Panc1 (cell line): ENCODE measurements around the gene PGLYRP2. TPM values are rescaled to one million over a fixed set of nuclear protein-coding genes. Genes with fewer than 3 reads are reported as not detected.

Experiments used
- ATAC-seq: fragments of 200-7000 bp; cut with Tn5 transposase; 2 replicates; pipeline ENCODE4 v1.9.1; 2020; ENCODE audit warnings: mild to moderate bottlenecking, moderate library complexity
- BruUV-seq: library from RNA; stranded (reverse); fragments of 400-500 nt; replicated peaks from 2 replicates; lab custom pipeline; 2021; lab: Mats Ljungman, UMichigan
- CTCF ChIA-PET: fragments of 300-600 bp; sonication (Branson Sonifier 250); formaldehyde crosslinking; loops from one replicate; lab custom pipeline; 2022; ENCODE audit warnings: antibody characterized with exemption; lab: Charles Lee
- POLR2A ChIA-PET: fragments of 300-600 bp; sonication (Branson Sonifier 250); formaldehyde crosslinking; loops from one replicate; lab custom pipeline; 2022; ENCODE audit warnings: antibody characterized with exemption; lab: Charles Lee
- DNase-seq: peaks from one replicate; pipeline ENCODE4 v3.0.0-alpha.2; 2010; ENCODE audit warnings: low read depth, low spot score
- H3K27ac ChIP-seq: 2 replicates; pipeline ENCODE4 v1.5.1; 2011; ENCODE audit warnings: mild to moderate bottlenecking, low read length, inconsistent platforms
- H3K27me3 ChIP-seq: fragments of 200-500 bp; sonication (Bioruptor generic); 2 replicates; pipeline ENCODE4 v1.6.0; 2014; ENCODE audit warnings: low read length, inconsistent platforms; ENCODE audit not compliant: control insufficient read depth, insufficient read depth
- H3K36me3 ChIP-seq: fragments of 200-500 bp; sonication (Bioruptor generic); 2 replicates; pipeline ENCODE4 v1.5.1; 2014; ENCODE audit warnings: inconsistent platforms, mild to moderate bottlenecking, low read length, moderate library complexity; ENCODE audit not compliant: control insufficient read depth, insufficient read depth
- H3K4me1 ChIP-seq: 2 replicates; pipeline ENCODE4 v1.5.1; 2011; ENCODE audit warnings: inconsistent platforms, mild to moderate bottlenecking, low read length, moderate library complexity; ENCODE audit not compliant: control insufficient read depth, insufficient read depth
- H3K4me3 ChIP-seq, 2 experiments: 2 replicates each; pipeline ENCODE4 v1.5.1; 2011 to 2012; ENCODE audit warnings: low read depth in 2 of 2, low read length in 2 of 2, mild to moderate bottlenecking in 2 of 2, inconsistent platforms in 1 of 2, moderate library complexity in 1 of 2
- H3K9me3 ChIP-seq: fragments of 200-500 bp; sonication (Bioruptor generic); 2 replicates; pipeline ENCODE4 v1.5.1; 2014; ENCODE audit warnings: low read depth, mild to moderate bottlenecking, inconsistent platforms, low read length, moderate library complexity; ENCODE audit not compliant: control insufficient read depth, insufficient read depth
- CTCF ChIP-seq: fragments of 450-650 bp; IDR thresholded peaks from 2 replicates; pipeline ENCODE4 v1.5.1; 2017; ENCODE audit warnings: mild to moderate bottlenecking
- POLR2AphosphoS5 ChIP-seq: IDR thresholded peaks from 2 replicates; pipeline ENCODE4 v1.6.1; 2012; ENCODE audit warnings: mild to moderate bottlenecking, low read depth, low read length, moderate library complexity
- REST ChIP-seq, 2 experiments: IDR thresholded peaks; 2 replicates each; pipeline ENCODE4 v1.6.1; 2011 to 2012; ENCODE audit warnings: low read depth in 2 of 2, control low read depth in 1 of 2, low read length in 1 of 2, mild to moderate bottlenecking in 1 of 2, moderate library complexity in 1 of 2; ENCODE audit not compliant: insufficient read depth in 1 of 2
- SIN3A ChIP-seq: IDR thresholded peaks from 2 replicates; pipeline ENCODE4 v1.6.1; 2012; ENCODE audit warnings: low read depth, mild to moderate bottlenecking, low read length, moderate library complexity, borderline replicate concordance; ENCODE audit not compliant: insufficient read depth
- TCF7L2 ChIP-seq: IDR thresholded peaks from 2 replicates; pipeline ENCODE4 v1.6.1; 2011; ENCODE audit warnings: mild to moderate bottlenecking, low read depth, low read length, inconsistent platforms
- in situ Hi-C: cut with HindIII; loops from 2 replicates; pipeline ENCODE4 v1.10.0; 2016; ENCODE audit warnings: low sequenced_read_pairs, low pct_unique_long_range_greater_than_20kb
- intact Hi-C: fragments of 100-400 bp; cut with micrococcal nuclease; formaldehyde crosslinking; loops from one replicate; pipeline ENCODE4 v1.10.0; 2022; ENCODE audit not compliant: unreplicated experiment
- total RNA-seq: library from RNA; stranded (reverse); gene quantifications from one replicate; pipeline ENCODE4 v1.2.1, GENCODE V29; 2021; ENCODE audit not compliant: unreplicated experiment

Gene PGLYRP2
- total RNA-seq, 1 experiment from 2014 or later: not detected

- H3K4me1 ChIP-seq: no peaks in the 10 kb centered on the region
- BruUV-seq: no TSS peak
- ChIA-PET POLR2A (no interaction called here), CTCF (no interaction called here)
- TF ChIP-seq REST (IDR thresholded peaks at IDR 0.05; ENCODE audit: insufficient read depth in 1 of 2, low read depth in 2 of 2, low read length in 1 of 2) (no peak), SIN3A (no peak), CTCF (no peak), TCF7L2 (no peak), POLR2AphosphoS5 (no peak)
- no peaks in the 10 kb centered on the region for H3K9me3 ChIP-seq
- DNase-seq (no peak), ATAC-seq (no peak)
- no peak overlapping the region for H3K27ac ChIP-seq
- no peak overlapping the region for H3K4me3 ChIP-seq
- no peaks in the 10 kb centered on the region for H3K36me3 ChIP-seq
- intact Hi-C loops (no loop called here), in situ Hi-C loops (no loop called here)
- no peaks in the 10 kb centered on the region for H3K27me3 ChIP-seq
Observed at GRCh38 chr19:15461694-15462093, 17.6 kb downstream of the PGLYRP2 start.

DNA sequence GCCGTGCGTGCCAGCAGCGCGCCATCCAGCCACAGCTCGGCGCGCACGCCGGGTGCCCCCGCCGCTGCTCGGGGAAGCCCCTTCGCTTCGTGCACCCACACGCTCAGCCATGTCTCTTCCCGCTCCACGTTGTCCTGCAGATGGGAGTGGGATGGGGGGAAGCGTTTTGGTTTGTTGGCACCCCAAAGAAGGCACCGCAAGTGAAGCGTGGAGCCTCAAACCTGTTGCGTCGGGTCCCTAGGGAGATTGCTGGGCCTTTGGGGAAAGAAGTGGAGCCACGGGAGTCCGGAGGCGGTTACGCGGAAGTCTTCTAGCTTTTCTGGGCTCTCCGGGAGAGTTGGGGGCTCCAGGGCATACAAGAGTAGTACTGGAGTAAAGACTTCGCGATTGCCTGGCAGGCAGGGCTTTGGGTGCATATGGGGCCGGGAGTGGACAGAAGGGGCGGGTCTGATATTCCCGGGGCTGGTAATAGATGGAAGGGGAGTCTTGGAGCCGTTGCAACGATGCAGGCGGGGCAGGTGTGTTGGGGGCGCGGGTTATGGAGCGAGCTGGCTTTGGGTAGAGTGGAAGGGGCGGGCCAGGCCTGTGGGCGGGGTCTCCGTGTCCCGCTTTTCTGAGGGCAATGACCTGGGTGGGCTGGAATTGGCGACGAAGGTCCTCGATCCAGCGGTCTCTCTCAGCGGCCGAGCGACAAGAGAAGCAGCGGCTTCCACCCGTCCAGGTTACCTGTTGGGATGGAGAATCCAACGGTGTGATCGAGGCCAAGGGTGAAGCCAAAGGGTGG, 21.4 kb downstream of the PGLYRP2 start:
- in situ Hi-C loops: no loop called here
- POLR2A ChIA-PET: no interaction called here

More for the DNA sequence above, 21.4 kb downstream of the PGLYRP2 start:
- Histone ChIP-seq H3K4me1 (no peaks in the 10 kb centered on the region), H3K9me3 (no peaks in the 10 kb centered on the region), H3K36me3 (no peaks in the 10 kb centered on the region), H3K27ac (no peak overlapping the region), H3K27me3 (no peaks in the 10 kb centered on the region), H3K4me3 (no peak overlapping the region)
- TF ChIP-seq SIN3A (no peak), TCF7L2 (no peak), CTCF (no peak), POLR2AphosphoS5 (no peak), REST (IDR thresholded peaks at IDR 0.05; ENCODE audit: insufficient read depth in 1 of 2, low read depth in 2 of 2, low read length in 1 of 2) (no peak)
- ATAC-seq (no peak), DNase-seq (no peak)
- intact Hi-C loops: no loop called here
- no TSS peak for BruUV-seq
- CTCF ChIA-PET: no interaction called here
